Right atrium auricular region (tissue), 2 donors: ENCODE results near the gene TRIM47. TPM values are rescaled to one million over a fixed set of nuclear protein-coding genes. Genes with fewer than 3 reads are reported as not detected.

Source experiments
- DNase-seq: peaks from one replicate; pipeline ENCODE4 v3.0.0-alpha.2; 2019; ENCODE audit warnings: low spot score
- H3K27ac ChIP-seq, 2 donors: fragments of 200-600 bp; sonication (generic); 1 replicate in 1 of 2; 2 replicates in 1 of 2; pipeline ENCODE4 v1.5.1; 2016 to 2019
- H3K27me3 ChIP-seq, 2 donors: fragments of 200-600 bp; sonication (generic); one replicate each; pipeline versions ENCODE4 v1.5.1 to v1.6.0; 2017 to 2019
- H3K36me3 ChIP-seq: fragments of 200-600 bp; sonication (generic); one replicate; pipeline ENCODE4 v1.5.1; 2016
- H3K4me1 ChIP-seq, 2 donors: fragments of 200-600 bp; sonication (generic); one replicate each; pipeline versions ENCODE4 v1.5.1 to v1.6.0; 2017 to 2019
- H3K4me3 ChIP-seq, 2 donors: fragments of 200-600 bp; sonication (generic); 1 replicate in 1 of 2; 2 replicates in 1 of 2; pipeline ENCODE4 v1.5.1; 2017 to 2019; ENCODE audit warnings: mild to moderate bottlenecking in 1 of 2, moderate library complexity in 1 of 2
- H3K9me3 ChIP-seq, 2 donors: fragments of 200-600 bp; sonication (generic); one replicate each; pipeline ENCODE4 v1.5.1; 2019
- total RNA-seq, 2 donors: library from RNA; depleted of rRNA; stranded (reverse); fragments of >200 nt; gene quantifications; one replicate each; pipeline ENCODE4 v1.1.0, GENCODE V29; 2016
- TF ChIP-seq, protein P1 (sequence below), 2 donors: fragments of 200-600 bp; sonication (generic); IDR thresholded peaks; one replicate each; pipeline ENCODE4 v1.5.1; 2019; ENCODE audit warnings: antibody characterized with exemption in 2 of 2

TRIM47 gene
- total RNA-seq, 2 donors from 2014 or later = 16.8 to 24.8 TPM

DNA sequence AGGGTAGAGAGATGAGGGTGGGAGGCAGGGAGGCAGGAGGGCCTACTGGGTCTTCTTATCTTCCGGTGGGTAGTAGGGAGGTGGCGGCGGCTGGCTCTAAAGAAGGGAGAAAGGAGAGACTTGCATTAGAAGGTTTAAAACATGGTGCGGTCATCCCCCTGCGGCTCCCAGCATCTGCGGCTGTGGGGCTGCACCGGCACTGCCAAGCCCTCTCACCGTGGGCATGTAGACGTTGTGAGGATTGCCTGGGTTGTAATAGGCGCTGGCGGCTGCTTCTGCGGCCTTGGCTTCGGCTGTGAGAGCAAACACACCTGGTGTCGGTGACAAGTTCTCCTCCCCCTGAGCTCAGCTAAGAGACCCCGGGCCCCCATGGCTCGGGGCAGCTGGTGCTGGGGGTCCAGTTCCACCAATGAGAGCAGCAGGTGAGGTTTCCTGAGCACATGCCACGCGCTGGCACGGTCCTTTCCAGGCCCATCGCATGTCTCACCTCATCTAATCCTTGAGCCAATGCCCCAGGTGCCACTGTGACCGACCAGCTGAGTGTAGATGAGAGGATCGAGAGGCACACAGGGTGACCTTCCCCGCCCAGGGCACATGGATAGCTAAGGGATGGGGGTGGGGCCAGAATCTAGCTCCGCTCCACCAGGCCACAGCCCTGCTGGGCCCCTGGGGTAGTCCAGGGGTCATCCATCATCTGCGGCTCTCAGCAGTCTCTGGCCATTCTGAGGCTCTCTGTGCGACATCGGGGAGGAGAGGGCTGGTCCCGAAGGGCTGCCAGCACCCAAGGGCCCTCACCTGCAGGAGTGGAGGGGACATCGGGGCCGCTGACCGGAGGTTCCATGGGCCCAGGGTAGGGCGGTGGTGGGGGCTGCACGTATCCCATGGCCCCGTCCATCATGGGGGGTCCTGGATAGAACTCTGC, 31.4 kb downstream of the TRIM47 start:
- no peak overlapping the region for H3K4me3 ChIP-seq
- no peak for DNase-seq
- H3K27me3 ChIP-seq = no peaks in the 10 kb centered on the region
- no peaks in the 10 kb centered on the region for H3K9me3 ChIP-seq
- peaks cover 0 to 91% of the 10 kb centered on the region in 2 donors for H3K4me1 ChIP-seq
- TF ChIP-seq, protein P1, sequence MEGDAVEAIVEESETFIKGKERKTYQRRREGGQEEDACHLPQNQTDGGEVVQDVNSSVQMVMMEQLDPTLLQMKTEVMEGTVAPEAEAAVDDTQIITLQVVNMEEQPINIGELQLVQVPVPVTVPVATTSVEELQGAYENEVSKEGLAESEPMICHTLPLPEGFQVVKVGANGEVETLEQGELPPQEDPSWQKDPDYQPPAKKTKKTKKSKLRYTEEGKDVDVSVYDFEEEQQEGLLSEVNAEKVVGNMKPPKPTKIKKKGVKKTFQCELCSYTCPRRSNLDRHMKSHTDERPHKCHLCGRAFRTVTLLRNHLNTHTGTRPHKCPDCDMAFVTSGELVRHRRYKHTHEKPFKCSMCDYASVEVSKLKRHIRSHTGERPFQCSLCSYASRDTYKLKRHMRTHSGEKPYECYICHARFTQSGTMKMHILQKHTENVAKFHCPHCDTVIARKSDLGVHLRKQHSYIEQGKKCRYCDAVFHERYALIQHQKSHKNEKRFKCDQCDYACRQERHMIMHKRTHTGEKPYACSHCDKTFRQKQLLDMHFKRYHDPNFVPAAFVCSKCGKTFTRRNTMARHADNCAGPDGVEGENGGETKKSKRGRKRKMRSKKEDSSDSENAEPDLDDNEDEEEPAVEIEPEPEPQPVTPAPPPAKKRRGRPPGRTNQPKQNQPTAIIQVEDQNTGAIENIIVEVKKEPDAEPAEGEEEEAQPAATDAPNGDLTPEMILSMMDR (IDR thresholded peaks at IDR 0.05) = no peak
- H3K27ac ChIP-seq = peak overlapping the region; percentile 86 to 87
- H3K36me3 ChIP-seq = peaks cover 58% of the 10 kb centered on the region

DNA sequence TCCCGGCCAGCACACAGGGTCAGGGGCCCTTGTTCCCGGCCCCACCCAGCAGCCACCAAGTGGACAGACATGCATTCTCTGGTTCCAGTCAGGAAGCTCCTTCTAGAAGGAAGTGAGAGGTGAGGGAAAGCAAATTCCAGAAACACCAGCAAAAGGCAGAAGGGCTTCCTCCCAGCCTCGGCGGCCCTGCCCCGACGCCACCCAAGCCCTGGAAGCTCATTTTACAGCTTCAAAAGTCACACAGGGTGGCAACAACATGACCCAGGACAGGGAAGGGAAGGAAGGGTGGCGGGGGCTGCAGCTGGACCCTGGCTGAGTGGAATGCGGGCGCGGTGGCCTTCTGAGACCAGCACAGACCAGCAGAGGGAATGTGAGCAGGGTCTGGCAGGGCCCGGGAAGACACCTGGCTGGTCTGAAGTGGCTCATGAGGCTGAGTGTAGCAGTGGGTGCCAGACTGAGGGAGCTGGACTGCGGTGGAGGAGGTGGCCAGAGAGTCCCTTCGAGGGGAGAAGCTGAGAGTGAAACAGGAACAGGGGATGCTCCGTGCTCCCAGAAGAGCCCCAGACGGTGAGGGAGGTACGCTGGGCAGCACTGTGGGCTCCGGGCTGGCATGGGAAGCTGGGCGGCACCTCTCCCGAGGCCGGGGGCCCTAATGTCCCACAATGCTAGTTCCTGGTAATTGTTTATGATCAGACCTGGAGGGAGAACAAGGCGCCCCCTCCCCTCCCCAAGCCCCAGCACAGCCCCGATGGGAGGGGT, 32.3 kb downstream of the TRIM47 start:
- no peak for DNase-seq

DNA sequence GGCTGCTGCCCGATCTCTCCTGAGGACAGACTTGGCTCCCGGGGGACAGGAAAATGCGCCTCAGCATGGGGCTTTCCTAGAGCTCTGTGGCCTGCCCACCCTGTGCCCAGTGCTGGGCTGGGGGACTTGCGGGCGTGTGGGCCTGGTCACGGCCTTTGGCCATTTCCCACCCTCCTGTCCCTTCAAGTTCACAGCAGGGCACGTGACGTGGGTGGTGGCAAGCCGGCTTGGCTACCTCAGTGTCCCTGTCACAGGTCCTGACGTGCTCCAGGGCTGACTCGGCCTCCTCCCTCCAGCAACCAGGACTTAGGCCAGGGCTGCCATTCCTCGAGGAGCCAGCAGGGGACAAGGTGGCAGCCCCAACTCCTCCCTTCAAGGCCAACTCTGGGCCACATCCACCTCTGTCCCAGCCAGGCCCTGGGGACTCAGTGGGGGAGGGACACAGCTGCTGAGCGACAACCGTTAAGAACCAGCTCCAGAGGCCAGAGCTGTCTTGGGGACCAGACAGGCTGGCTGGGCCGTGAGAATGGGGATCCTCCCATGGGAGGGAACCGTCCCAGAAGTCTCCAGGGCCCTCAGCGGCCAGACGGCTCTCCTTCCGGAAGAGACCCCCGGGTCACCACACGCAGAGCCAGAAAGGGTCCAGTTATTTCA, 33.2 kb downstream of the TRIM47 start:
- H3K27ac ChIP-seq = peak overlapping the region; percentile 86 to 87
- H3K9me3 ChIP-seq = no peaks in the 10 kb centered on the region
- no peak overlapping the region for H3K4me3 ChIP-seq
- peaks cover 0 to 73% of the 10 kb centered on the region in 2 donors for H3K4me1 ChIP-seq
- TF ChIP-seq, protein P1 (IDR thresholded peaks at IDR 0.05) = peak; percentile 73 to 82
- peaks cover 42% of the 10 kb centered on the region for H3K36me3 ChIP-seq
- peak; percentile 91 for DNase-seq
- no peaks in the 10 kb centered on the region for H3K27me3 ChIP-seq

More for the DNA sequence above, 32.3 kb downstream of the TRIM47 start:
- peaks cover 51% of the 10 kb centered on the region for H3K36me3 ChIP-seq
- H3K27me3 ChIP-seq = no peaks in the 10 kb centered on the region
- H3K27ac ChIP-seq = peak overlapping the region; percentile 86 to 87
- no peak overlapping the region for H3K4me3 ChIP-seq
- TF ChIP-seq, protein P1 (IDR thresholded peaks at IDR 0.05) = no peak
- peaks cover 0 to 82% of the 10 kb centered on the region in 2 donors for H3K4me1 ChIP-seq
- H3K9me3 ChIP-seq = no peaks in the 10 kb centered on the region

DNA sequence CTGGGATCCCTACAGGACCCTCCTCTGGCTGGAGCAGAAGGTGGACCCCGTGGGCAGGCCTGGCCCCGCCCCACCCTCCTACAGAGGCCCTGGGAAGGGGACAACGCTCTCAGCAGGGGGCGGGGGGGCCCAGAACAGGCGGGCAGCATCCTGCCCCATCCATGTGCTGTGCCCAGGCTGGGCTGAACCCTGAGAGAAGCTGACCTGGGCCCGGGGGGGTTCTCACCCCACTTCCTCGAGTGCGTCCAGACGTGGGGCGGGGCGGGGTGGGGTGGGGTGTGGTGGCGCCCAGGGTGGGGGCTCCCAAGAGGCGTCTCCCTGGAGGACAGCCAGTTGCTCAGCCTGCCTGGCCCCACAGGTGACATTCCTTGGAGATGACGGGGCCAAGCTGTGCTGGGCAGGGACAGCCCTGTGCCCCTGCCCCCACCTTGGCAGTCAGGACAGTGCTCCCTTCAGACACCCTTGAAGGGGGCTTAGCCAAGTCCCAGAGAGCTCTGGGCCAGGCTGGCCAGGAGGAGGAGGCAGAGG, 33.8 kb downstream of the TRIM47 start:
- peaks cover 36% of the 10 kb centered on the region for H3K36me3 ChIP-seq
- H3K27ac ChIP-seq = peak overlapping the region; percentile 86 to 87
- no peaks in the 10 kb centered on the region for H3K27me3 ChIP-seq
- no peak for DNase-seq
- TF ChIP-seq, protein P1 (IDR thresholded peaks at IDR 0.05) = no peak
- H3K4me1 ChIP-seq = peaks cover 0 to 67% of the 10 kb centered on the region in 2 donors
- H3K9me3 ChIP-seq = no peaks in the 10 kb centered on the region
- peak overlapping the region; percentile 24 to 40 for H3K4me3 ChIP-seq
